ENCODE measurements around the gene ZKSCAN8.
"Not testable (repeated sequence)": the region's sequence is repeated elsewhere in the genome, so short reads cannot be mapped to it uniquely, and the experiment has no call there.

The ZKSCAN8 gene

GRCh38 chr6:28141500-28142329, at the start of gene ZKSCAN8:
Gene ZKSCAN8, plus strand, starts transcription at chr6:28141883. Its CDS starts 6,525 bp downstream, at chr6:28148408.
- peak; percentile 97 for DNase-seq

GRCh38 chr6:28102222-28102621, 39.5 kb upstream of the ZKSCAN8 start:
- DNase-seq = not testable (repeated sequence)

- not testable (repeated sequence) for DNase-seq
These were observed 39.0 kb upstream of the ZKSCAN8 start for GRCh38 chr6:28102699-28103098.

GRCh38 chr6:28104392-28105244, 37.1 kb upstream of the ZKSCAN8 start:
- peak; percentile 60 to 86 for DNase-seq

GRCh38 chr6:28105245-28105639, 36.4 kb upstream of the ZKSCAN8 start:
- peak in 1 of 2 experiments; percentile 6 for DNase-seq

- DNase-seq = no peak
These were observed 34.2 kb upstream of the ZKSCAN8 start for GRCh38 chr6:28107506-28107905.

GRCh38 chr6:28111964-28112363, 29.7 kb upstream of the ZKSCAN8 start:
- DNase-seq = no peak

- DNase-seq = no peak
These were observed 25.9 kb upstream of the ZKSCAN8 start for GRCh38 chr6:28115799-28116198.

- DNase-seq = no peak
These were observed 24.2 kb upstream of the ZKSCAN8 start for GRCh38 chr6:28117386-28118050.

- no peak for DNase-seq
These were observed 23.5 kb upstream of the ZKSCAN8 start for GRCh38 chr6:28118217-28118616.

GRCh38 chr6:28121876-28122275, 19.8 kb upstream of the ZKSCAN8 start:
- DNase-seq = no peak

- not testable (repeated sequence) for DNase-seq
These were observed 19.4 kb upstream of the ZKSCAN8 start for GRCh38 chr6:28122283-28122682.

GRCh38 chr6:28124350-28124970, 17.2 kb upstream of the ZKSCAN8 start, which contains the start of gene ZSCAN16:
Gene ZSCAN16, plus strand, starts transcription at chr6:28124609. Its CDS starts 835 bp downstream, at chr6:28125444.
- DNase-seq = peak; percentile 75 to 92

GRCh38 chr6:28124971-28125353, 16.7 kb upstream of the ZKSCAN8 start:
- DNase-seq = no peak

- DNase-seq = no peak
These were observed 16.3 kb upstream of the ZKSCAN8 start for GRCh38 chr6:28125401-28125800.

- peak; percentile 20 to 26 for DNase-seq
These were observed 7.7 kb upstream of the ZKSCAN8 start for GRCh38 chr6:28134015-28134414.

- no peak for DNase-seq
These were observed 7.0 kb upstream of the ZKSCAN8 start for GRCh38 chr6:28134716-28135115.

- DNase-seq = no peak
These were observed 6.3 kb upstream of the ZKSCAN8 start for GRCh38 chr6:28135393-28135792.

- DNase-seq = peak; percentile 92
These were observed 4.8 kb upstream of the ZKSCAN8 start for GRCh38 chr6:28136585-28137504.

GRCh38 chr6:28137505-28137981, 4.1 kb upstream of the ZKSCAN8 start:
- DNase-seq = no peak

GRCh38 chr6:28139860-28140543, 1.7 kb upstream of the ZKSCAN8 start:
- DNase-seq = no peak

Measured in SHP77 (cell line).